Colon (tissue), 2 donors: Measurements from ENCODE around the gene GSTM3.
"Not testable (repeated sequence)": the region's sequence is repeated elsewhere in the genome, so short reads cannot be mapped to it uniquely, and the experiment has no call there.

Source experiments
- FAIRE-seq: peaks from 2 replicates; lab custom pipeline; 2012; peaks lifted over from hg19 to GRCh38; lab: Jason Lieb, UNC
- donor health status: control.
- donor health status: control.

The GSTM3 gene

GRCh38 chr1:109726007-109726406, 14.8 kb downstream of the GSTM3 start:
- FAIRE-seq, result no peak

GRCh38 chr1:109725510-109725909, 15.3 kb downstream of the GSTM3 start:
- no peak for FAIRE-seq

- no peak for FAIRE-seq
Measured at GRCh38 chr1:109724933-109725332, 15.9 kb downstream of the GSTM3 start.

GRCh38 chr1:109722908-109723691, 17.7 kb downstream of the GSTM3 start:
- FAIRE-seq, result no peak

- FAIRE-seq, result no peak
Measured at GRCh38 chr1:109721971-109722370, 18.9 kb downstream of the GSTM3 start.

GRCh38 chr1:109721042-109721441, 19.8 kb downstream of the GSTM3 start:
- FAIRE-seq, result no peak

GRCh38 chr1:109719337-109719837, 21.5 kb downstream of the GSTM3 start:
- FAIRE-seq, result no peak

- no peak for FAIRE-seq
Measured at GRCh38 chr1:109718495-109718894, 22.3 kb downstream of the GSTM3 start.

GRCh38 chr1:109717729-109718128, 23.1 kb downstream of the GSTM3 start:
- no peak for FAIRE-seq

- FAIRE-seq, result no peak
Measured at GRCh38 chr1:109716570-109717090, 24.2 kb downstream of the GSTM3 start.

- no peak for FAIRE-seq
Measured at GRCh38 chr1:109716121-109716520, 24.7 kb downstream of the GSTM3 start.

GRCh38 chr1:109714661-109715372, 26.0 kb downstream of the GSTM3 start:
- no peak for FAIRE-seq

GRCh38 chr1:109713636-109714035, 27.2 kb downstream of the GSTM3 start:
- no peak for FAIRE-seq

GRCh38 chr1:109712321-109712864, 28.4 kb downstream of the GSTM3 start:
- no peak for FAIRE-seq

GRCh38 chr1:109711593-109712320, 29.1 kb downstream of the GSTM3 start, which contains the start of gene GSTM5:
Gene GSTM5, plus strand, starts transcription at chr1:109712251. Its CDS starts 62 bp downstream, at chr1:109712313.
- not testable (repeated sequence) for FAIRE-seq

GRCh38 chr1:109709822-109710221, 31.0 kb downstream of the GSTM3 start:
- not testable (repeated sequence) for FAIRE-seq

GRCh38 chr1:109708949-109709348, 31.9 kb downstream of the GSTM3 start:
- not testable (repeated sequence) for FAIRE-seq

GRCh38 chr1:109705411-109705810, 35.4 kb downstream of the GSTM3 start:
- no peak for FAIRE-seq

GRCh38 chr1:109704173-109704572, 36.7 kb downstream of the GSTM3 start:
- no peak for FAIRE-seq

- not testable (repeated sequence) for FAIRE-seq
Measured at GRCh38 chr1:109702940-109703339, 37.9 kb downstream of the GSTM3 start.

GRCh38 chr1:109697861-109698260, 43.0 kb downstream of the GSTM3 start:
- not testable (repeated sequence) for FAIRE-seq

GRCh38 chr1:109697066-109697465, 43.8 kb downstream of the GSTM3 start:
- FAIRE-seq, result no peak
